ENCODE results near the gene ADAMTSL2. TPM values are rescaled to one million over a fixed set of nuclear protein-coding genes. Genes with fewer than 3 reads are reported as not detected.

ADAMTSL2 gene
- total RNA-seq, 1 experiment from 2014 or later, result 0.87 TPM

- ChIA-PET POLR2A (interaction anchor here (1.2 kb wide), 1 partner anchor 27 kb away, joined by 3 read pairs; no protein-coding TSS in a partner anchor), CTCF (interaction anchor here (0.6 to 1.0 kb wide), 6 partner anchors 15 to 258 kb away, joined by 3 to 4 read pairs (median 4); no protein-coding TSS in a partner anchor)
- TF ChIP-seq ZNF121 (CRISPR knock-in tag; IDR thresholded peaks at IDR 0.05) (no peak), ZNF512 (CRISPR knock-in tag; IDR thresholded peaks at IDR 0.05; ENCODE audit: borderline replicate concordance) (no peak), TP53 (CRISPR knock-in tag; IDR thresholded peaks at IDR 0.05) (no peak), E2F1 (CRISPR knock-in tag; IDR thresholded peaks at IDR 0.05) (no peak), TEAD4 (CRISPR knock-in tag; IDR thresholded peaks at IDR 0.05) (no peak), E2F4 (CRISPR knock-in tag; IDR thresholded peaks at IDR 0.05; ENCODE audit: borderline replicate concordance, low read depth) (no peak), ZNF281 (CRISPR knock-in tag; IDR thresholded peaks at IDR 0.05) (no peak), JAZF1 (CRISPR knock-in tag; IDR thresholded peaks at IDR 0.05) (no peak), ZNF416 (CRISPR knock-in tag; IDR thresholded peaks at IDR 0.05) (no peak)
- Mint-ChIP-seq H3K36me3 (no peaks in the 10 kb centered on the region), H3K9me3 (no peaks in the 10 kb centered on the region; the same call in 1 of the 2 replicates), H3K4me1 (peaks cover 17% of the 10 kb centered on the region), H3K27me3 (ENCODE audit: low read depth) (no peaks in the 10 kb centered on the region), H3K27ac (no peak overlapping the region), H3K4me3 (no peak overlapping the region)
- DNase-seq (ENCODE audit: low spot score) (no peak), ATAC-seq (no peak)
Measured at GRCh38 chr9:133554729-133555128, 20.2 kb downstream of the ADAMTSL2 start.

- H3K36me3 Mint-ChIP-seq, result no peaks in the 10 kb centered on the region
- H3K27me3 Mint-ChIP-seq (ENCODE audit: low read depth), result no peaks in the 10 kb centered on the region
- ATAC-seq, result no peak
- H3K4me3 Mint-ChIP-seq, result no peak overlapping the region
- ChIA-PET CTCF (interaction anchor here (0.5 to 1.5 kb wide), 3 partner anchors 33 to 1018 kb away, joined by 3 to 4 read pairs (median 3); no protein-coding TSS in a partner anchor), POLR2A (no interaction called here)
- TF ChIP-seq MXD4 (CRISPR knock-in tag; IDR thresholded peaks at IDR 0.05; ENCODE audit: borderline replicate concordance), result no peak
- TF ChIP-seq RORB (CRISPR knock-in tag; IDR thresholded peaks at IDR 0.05), result no peak
- no peak for TF ChIP-seq FOXK1 (CRISPR knock-in tag; IDR thresholded peaks at IDR 0.05)
- no peak for DNase-seq (ENCODE audit: low spot score)
- no peaks in the 10 kb centered on the region; the same call in 1 of the 2 replicates for H3K9me3 Mint-ChIP-seq
- peaks cover 19% of the 10 kb centered on the region for H3K4me1 Mint-ChIP-seq
- no peak overlapping the region for H3K27ac Mint-ChIP-seq
Measured at GRCh38 chr9:133556354-133556753, 21.9 kb downstream of the ADAMTSL2 start.

- no peak for DNase-seq (ENCODE audit: low spot score)
- ATAC-seq, result no peak
- POLR2A ChIA-PET, result no interaction called here
- CTCF ChIA-PET, result no interaction called here
- no peak overlapping the region for H3K27ac Mint-ChIP-seq
- no peaks in the 10 kb centered on the region for H3K36me3 Mint-ChIP-seq
- H3K4me1 Mint-ChIP-seq, result peaks cover 19% of the 10 kb centered on the region
- no peaks in the 10 kb centered on the region; the same call in 1 of the 2 replicates for H3K9me3 Mint-ChIP-seq
- TF ChIP-seq KAT7 (CRISPR knock-in tag; IDR thresholded peaks at IDR 0.05; ENCODE audit: borderline replicate concordance) (no peak), ZNF121 (CRISPR knock-in tag; IDR thresholded peaks at IDR 0.05) (no peak), ZNF532 (CRISPR knock-in tag; IDR thresholded peaks at IDR 0.05; ENCODE audit: borderline replicate concordance) (no peak), MXD4 (CRISPR knock-in tag; IDR thresholded peaks at IDR 0.05; ENCODE audit: borderline replicate concordance) (no peak), ZNF671 (CRISPR knock-in tag; IDR thresholded peaks at IDR 0.05) (no peak), SMAD3 (CRISPR knock-in tag; IDR thresholded peaks at IDR 0.05; ENCODE audit: borderline replicate concordance) (no peak), SMAD4 (CRISPR knock-in tag; IDR thresholded peaks at IDR 0.05) (no peak), FOXK1 (CRISPR knock-in tag; IDR thresholded peaks at IDR 0.05) (no peak), GRHL2 (CRISPR knock-in tag; IDR thresholded peaks at IDR 0.05; ENCODE audit: insufficient replicate concordance, severe bottlenecking) (no peak), ZNF281 (CRISPR knock-in tag; IDR thresholded peaks at IDR 0.05) (no peak)
- H3K27me3 Mint-ChIP-seq (ENCODE audit: low read depth), result no peaks in the 10 kb centered on the region
- no peak overlapping the region for H3K4me3 Mint-ChIP-seq
Measured at GRCh38 chr9:133557581-133557980, 23.1 kb downstream of the ADAMTSL2 start.
